Ascending aorta (tissue), 2 donors: ENCODE data around the gene SH2D3C. TPM values are rescaled to one million over a fixed set of nuclear protein-coding genes. Genes with fewer than 3 reads are reported as not detected.

Experiments used
- DNase-seq, 2 donors: peaks; one replicate each; pipeline ENCODE4 v3.0.0-alpha.2; 2019; ENCODE audit warnings: low spot score in 2 of 2
- H3K27ac ChIP-seq, 2 donors: fragments of 200-600 bp; sonication (generic); one replicate each; pipeline ENCODE4 v1.5.1; 2016 to 2017; ENCODE audit warnings: mild to moderate bottlenecking in 1 of 2
- H3K27me3 ChIP-seq: fragments of 200-600 bp; sonication (generic); one replicate; pipeline ENCODE4 v1.5.1; 2017
- H3K36me3 ChIP-seq, 2 donors: fragments of 200-600 bp; sonication (generic); one replicate each; pipeline ENCODE4 v1.5.1; 2016
- H3K4me1 ChIP-seq, 2 donors: fragments of 200-600 bp; sonication (generic); one replicate each; pipeline ENCODE4 v1.5.1; 2016 to 2017; ENCODE audit warnings: mild to moderate bottlenecking in 1 of 2
- H3K4me3 ChIP-seq, 2 donors: fragments of 200-600 bp; sonication (generic); one replicate each; pipeline ENCODE4 v1.5.1; 2016 to 2017; ENCODE audit warnings: mild to moderate bottlenecking in 1 of 2
- H3K9me3 ChIP-seq, 2 donors: fragments of 200-600 bp; sonication (generic); one replicate each; pipeline ENCODE4 v1.5.1; 2016
- intact Hi-C: fragments of 100-400 bp; cut with DNase I; formaldehyde crosslinking; loops from one replicate; pipeline ENCODE4 v1.15.1; 2023
- total RNA-seq: library from RNA; depleted of rRNA; stranded (reverse); fragments of >200 nt; gene quantifications from one replicate; pipeline ENCODE4 v1.1.0, GENCODE V29; 2016
- TF ChIP-seq, protein P1 (sequence below), 3 experiments: fragments of 200-600 bp in 2 of 3; fragments of 450-650 bp in 1 of 3; sonication (generic) in 2 of 3; IDR thresholded peaks; one replicate each; pipeline ENCODE4 v1.5.1; 2016 to 2019; ENCODE audit warnings: antibody characterized with exemption in 3 of 3, mild to moderate bottlenecking in 1 of 3, moderate library complexity in 1 of 3

Gene SH2D3C
- total RNA-seq, 1 donor from 2014 or later: 49.5 TPM

DNA sequence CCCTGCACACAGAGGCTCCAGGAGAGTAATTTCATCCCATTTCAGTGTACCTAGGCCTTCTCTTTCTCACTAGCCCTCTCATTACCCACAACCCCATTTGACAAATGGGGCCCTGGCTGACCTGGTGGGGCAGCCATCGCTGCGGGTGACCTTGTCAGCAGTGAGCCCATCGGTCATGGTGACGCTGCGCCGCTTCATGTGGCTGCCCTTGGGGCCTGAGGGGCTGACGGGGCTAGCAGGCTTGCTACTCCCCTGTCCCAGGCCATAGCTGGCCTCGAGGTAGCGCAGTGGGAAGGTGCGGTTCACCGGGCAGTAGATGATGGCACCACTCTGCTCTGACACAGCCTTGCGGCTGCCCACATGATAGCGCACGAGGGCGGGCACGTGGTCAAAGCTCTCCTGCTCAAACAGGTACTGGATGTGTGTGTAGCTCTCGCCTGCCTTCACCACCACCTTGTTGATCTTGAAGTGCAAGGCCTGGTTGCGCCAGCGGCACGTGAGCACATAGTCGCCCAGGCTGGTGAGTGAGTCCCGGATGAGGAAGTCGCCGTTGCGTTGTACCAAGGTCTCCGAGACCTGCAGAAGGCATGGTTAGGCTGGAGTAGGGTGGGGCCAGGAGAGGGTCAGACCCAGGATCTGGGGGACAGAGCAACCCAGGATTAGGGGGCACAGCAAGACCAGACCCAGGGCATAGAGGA, 29.2 kb downstream of the SH2D3C start:
- TF ChIP-seq, protein P1, sequence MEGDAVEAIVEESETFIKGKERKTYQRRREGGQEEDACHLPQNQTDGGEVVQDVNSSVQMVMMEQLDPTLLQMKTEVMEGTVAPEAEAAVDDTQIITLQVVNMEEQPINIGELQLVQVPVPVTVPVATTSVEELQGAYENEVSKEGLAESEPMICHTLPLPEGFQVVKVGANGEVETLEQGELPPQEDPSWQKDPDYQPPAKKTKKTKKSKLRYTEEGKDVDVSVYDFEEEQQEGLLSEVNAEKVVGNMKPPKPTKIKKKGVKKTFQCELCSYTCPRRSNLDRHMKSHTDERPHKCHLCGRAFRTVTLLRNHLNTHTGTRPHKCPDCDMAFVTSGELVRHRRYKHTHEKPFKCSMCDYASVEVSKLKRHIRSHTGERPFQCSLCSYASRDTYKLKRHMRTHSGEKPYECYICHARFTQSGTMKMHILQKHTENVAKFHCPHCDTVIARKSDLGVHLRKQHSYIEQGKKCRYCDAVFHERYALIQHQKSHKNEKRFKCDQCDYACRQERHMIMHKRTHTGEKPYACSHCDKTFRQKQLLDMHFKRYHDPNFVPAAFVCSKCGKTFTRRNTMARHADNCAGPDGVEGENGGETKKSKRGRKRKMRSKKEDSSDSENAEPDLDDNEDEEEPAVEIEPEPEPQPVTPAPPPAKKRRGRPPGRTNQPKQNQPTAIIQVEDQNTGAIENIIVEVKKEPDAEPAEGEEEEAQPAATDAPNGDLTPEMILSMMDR (IDR thresholded peaks at IDR 0.05): no peak
- no peak for DNase-seq

DNA sequence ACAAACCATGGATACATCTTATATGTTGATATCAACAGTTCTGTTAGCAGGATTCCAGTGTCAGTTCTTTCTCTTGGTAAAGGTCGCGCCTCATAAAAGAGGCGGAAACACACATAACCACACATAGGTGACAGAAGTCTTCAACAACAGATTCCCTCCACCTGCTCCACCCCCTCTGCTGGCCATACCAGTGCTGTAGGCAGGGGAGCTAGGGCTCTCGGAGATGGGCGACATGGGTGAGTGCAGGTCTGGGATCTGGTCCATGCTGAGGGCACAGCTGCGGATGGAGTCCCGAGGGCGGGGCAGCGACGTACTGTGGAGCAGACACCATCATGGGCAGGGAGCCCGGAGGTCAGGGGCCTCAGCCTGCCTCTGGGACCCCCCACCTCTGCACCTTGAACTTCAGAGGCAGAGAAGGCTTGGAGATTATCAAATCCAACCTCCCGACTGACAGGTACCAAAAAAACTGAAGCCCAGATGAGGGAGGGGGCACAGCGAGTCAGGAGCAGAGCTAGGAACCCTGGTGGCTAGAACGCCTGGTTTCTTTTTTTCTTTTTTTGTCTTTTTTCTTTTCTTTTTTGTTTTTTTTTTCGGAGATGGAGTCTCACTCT, 31.4 kb downstream of the SH2D3C start:
- TF ChIP-seq, protein P1 (IDR thresholded peaks at IDR 0.05): no peak
- Histone ChIP-seq H3K27me3 (no peaks in the 10 kb centered on the region), H3K36me3 (peaks cover 0 to 2% of the 10 kb centered on the region in 2 donors), H3K4me3 (no peak overlapping the region), H3K4me1 (no peaks in the 10 kb centered on the region), H3K9me3 (no peaks in the 10 kb centered on the region), H3K27ac (no peak overlapping the region)
- intact Hi-C loops: no loop called here
- no peak for DNase-seq

More for the DNA sequence above, 29.2 kb downstream of the SH2D3C start:
- intact Hi-C loops: no loop called here
- Histone ChIP-seq H3K27me3 (no peaks in the 10 kb centered on the region), H3K4me3 (no peak overlapping the region), H3K27ac (no peak overlapping the region), H3K36me3 (peaks cover 0 to 2% of the 10 kb centered on the region in 2 donors), H3K4me1 (peaks cover 0 to 2% of the 10 kb centered on the region in 2 donors), H3K9me3 (no peaks in the 10 kb centered on the region)

DNA sequence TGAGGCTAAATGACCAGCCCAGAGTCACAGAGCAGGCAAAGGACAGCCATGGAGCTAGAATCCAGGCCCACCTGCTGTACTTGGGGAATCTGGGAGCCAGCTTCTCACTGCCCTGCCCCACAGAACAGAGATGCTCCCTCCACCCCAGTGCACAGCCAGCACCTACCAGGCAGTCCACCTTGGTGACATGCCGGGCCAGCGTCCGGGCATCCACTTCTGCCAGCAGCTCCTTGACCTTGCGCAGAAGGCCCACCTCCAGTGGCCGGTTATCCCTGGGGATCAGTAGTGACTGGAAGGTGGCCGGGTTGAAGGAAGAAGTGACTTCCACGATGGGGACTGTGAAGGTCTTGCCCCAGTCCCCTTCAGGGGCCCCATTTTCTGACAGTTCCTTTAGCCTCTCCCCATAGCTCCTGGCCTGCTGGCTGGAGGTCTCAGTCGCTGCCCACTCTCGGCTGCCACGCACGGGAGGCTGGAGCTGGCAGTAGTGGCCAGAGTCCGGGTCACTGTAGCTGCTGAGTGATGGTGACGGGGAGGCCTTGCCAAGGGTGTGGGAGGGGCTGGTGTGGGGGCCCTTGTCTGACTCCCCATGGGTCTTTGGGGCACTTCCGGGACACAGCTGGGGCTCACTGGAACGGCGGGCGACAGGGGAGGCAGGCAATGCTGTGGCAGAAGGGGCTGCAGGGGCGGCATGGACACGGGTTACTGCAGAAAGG, 33.9 kb downstream of the SH2D3C start:
- H3K4me1 ChIP-seq: no peaks in the 10 kb centered on the region
- TF ChIP-seq, protein P1 (IDR thresholded peaks at IDR 0.05): no peak
- H3K27me3 ChIP-seq: no peaks in the 10 kb centered on the region
- no peaks in the 10 kb centered on the region for H3K9me3 ChIP-seq
- no peak overlapping the region for H3K27ac ChIP-seq
- intact Hi-C loops: no loop called here
- peaks cover 0 to 2% of the 10 kb centered on the region in 2 donors for H3K36me3 ChIP-seq
- no peak for DNase-seq
- no peak overlapping the region for H3K4me3 ChIP-seq

DNA sequence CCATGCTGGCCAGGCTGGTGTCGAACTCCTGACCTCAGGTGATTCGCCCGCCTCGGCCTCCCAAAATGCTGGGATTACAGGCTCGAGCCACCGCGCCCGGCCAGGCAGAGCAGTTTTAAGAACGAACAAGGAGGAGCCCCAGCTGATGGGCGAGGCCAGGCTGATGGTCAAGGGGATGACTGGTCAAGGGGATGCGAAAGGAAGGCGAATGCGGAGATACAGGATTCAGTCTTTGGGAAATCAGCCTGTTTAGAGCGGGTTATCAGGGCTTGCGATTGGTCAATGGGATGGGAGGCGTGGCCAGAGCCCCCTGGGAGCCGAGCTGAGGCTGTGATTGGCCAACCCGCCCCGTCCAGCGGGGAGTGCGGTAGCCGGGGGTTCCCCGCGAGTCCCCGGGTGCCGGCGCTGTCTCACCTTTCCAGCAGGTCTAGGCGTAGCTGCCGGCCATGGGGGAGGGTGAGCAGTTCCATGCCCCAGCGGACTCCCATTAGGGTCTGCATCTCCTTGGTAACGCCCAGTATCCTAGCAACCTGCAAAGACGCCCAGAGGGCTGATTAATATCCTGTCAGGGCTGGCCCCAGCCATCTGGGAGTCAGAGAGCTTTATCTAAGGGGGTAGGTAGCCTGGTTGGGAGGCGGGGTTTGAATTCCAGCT, 35.9 kb downstream of the SH2D3C start:
- H3K4me1 ChIP-seq: no peaks in the 10 kb centered on the region
- DNase-seq: no peak
- H3K4me3 ChIP-seq: no peak overlapping the region
- intact Hi-C loops: no loop called here
- H3K27me3 ChIP-seq: no peaks in the 10 kb centered on the region
- TF ChIP-seq, protein P1 (IDR thresholded peaks at IDR 0.05): no peak
- no peak overlapping the region for H3K27ac ChIP-seq
- H3K36me3 ChIP-seq: no peaks in the 10 kb centered on the region
- H3K9me3 ChIP-seq: no peaks in the 10 kb centered on the region

DNA sequence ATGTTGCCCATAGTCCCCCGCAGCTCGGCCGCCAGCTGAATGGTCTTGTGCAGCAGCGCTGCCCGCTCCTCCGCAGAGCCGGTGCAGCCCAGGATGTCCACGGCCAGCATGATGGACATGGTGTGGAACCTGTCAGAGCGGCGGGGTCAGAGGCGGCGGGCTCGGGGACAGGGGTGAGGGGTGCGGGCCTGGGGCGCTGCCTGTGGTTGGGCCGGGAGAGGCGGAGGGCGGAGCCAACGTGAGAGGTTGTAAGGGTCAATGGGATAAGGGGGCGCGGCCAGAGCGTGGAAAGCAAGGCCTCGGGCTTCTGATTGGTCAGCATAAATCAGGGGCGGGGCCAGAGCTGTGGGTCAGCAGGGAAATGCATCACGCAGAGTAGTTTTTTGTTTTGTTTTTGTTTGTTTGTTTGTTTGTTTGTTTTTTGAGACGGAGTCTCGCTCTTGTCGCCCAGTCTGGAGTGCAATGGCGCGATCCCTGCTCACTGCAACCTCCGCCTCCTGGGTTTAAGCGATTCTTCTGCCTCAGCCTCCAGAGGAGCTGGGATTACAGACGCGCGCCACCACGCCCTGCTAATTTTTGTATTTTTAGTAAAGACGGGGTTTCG, 36.5 kb downstream of the SH2D3C start:
- H3K9me3 ChIP-seq: no peaks in the 10 kb centered on the region
- intact Hi-C loops: no loop called here
- no peak overlapping the region for H3K4me3 ChIP-seq
- no peak for DNase-seq
- no peaks in the 10 kb centered on the region for H3K27me3 ChIP-seq
- TF ChIP-seq, protein P1 (IDR thresholded peaks at IDR 0.05): no peak
- no peaks in the 10 kb centered on the region for H3K4me1 ChIP-seq
- no peak overlapping the region for H3K27ac ChIP-seq
- H3K36me3 ChIP-seq: no peaks in the 10 kb centered on the region
